ENCODE measurements around the gene TP53INP2.

Gene TP53INP2

GRCh38 chr20:34744340-34744739, 40.2 kb downstream of the TP53INP2 start:
- Histone ChIP-seq H3K4me2 (ENCODE audit: low read length) (no peak overlapping the region), H3K4ac (ENCODE audit: low read depth, low read length) (no peak overlapping the region), H3K79me2 (ENCODE audit: control insufficient read depth, insufficient read depth, low read length) (no peaks in the 10 kb centered on the region), H3K27ac (ENCODE audit: low read depth, low read length) (no peak overlapping the region), H2AK5ac (ENCODE audit: low read length) (no peak overlapping the region), H2BK120ac (ENCODE audit: low read depth, low read length) (no peak overlapping the region), H2BK15ac (replicated peaks; ENCODE audit: low read depth) (no peak overlapping the region), H4K8ac (ENCODE audit: low read depth, low read length) (no peak overlapping the region), H2BK5ac (ENCODE audit: low read length) (no peak overlapping the region), H3K23ac (ENCODE audit: low read length) (no peak overlapping the region), H3K36me3 (ENCODE audit: control insufficient read depth, insufficient read depth, low read length) (no peaks in the 10 kb centered on the region), H3K4me3 (ENCODE audit: low read length) (no peak overlapping the region), H3K18ac (ENCODE audit: low read length) (no peak overlapping the region), H3K79me1 (ENCODE audit: low read length) (no peaks in the 10 kb centered on the region), H3K56ac (ENCODE audit: low read length) (no peak overlapping the region), H3K27me3 (ENCODE audit: insufficient read depth, low read length, poor library complexity) (no peaks in the 10 kb centered on the region), H3K9ac (ENCODE audit: low read length) (no peak overlapping the region), H3K4me1 (ENCODE audit: control insufficient read depth, low read depth, low read length) (no peaks in the 10 kb centered on the region), H4K5ac (ENCODE audit: low read length) (no peak overlapping the region)
- no CpG with 5 or more reads among the region's 3 CpGs for WGBS (ENCODE audit: extremely low coverage, insufficient coverage, low lambda C conversion rate)
- DNase-seq: no peak

- Histone ChIP-seq H3K27me3 (ENCODE audit: insufficient read depth, low read length, poor library complexity) (no peaks in the 10 kb centered on the region), H3K36me3 (ENCODE audit: control insufficient read depth, insufficient read depth, low read length) (no peaks in the 10 kb centered on the region), H3K4me1 (ENCODE audit: control insufficient read depth, low read depth, low read length) (no peaks in the 10 kb centered on the region), H4K5ac (ENCODE audit: low read length) (no peak overlapping the region), H3K4ac (ENCODE audit: low read depth, low read length) (no peak overlapping the region), H2BK15ac (replicated peaks; ENCODE audit: low read depth) (no peak overlapping the region), H2BK120ac (ENCODE audit: low read depth, low read length) (no peak overlapping the region), H3K4me2 (ENCODE audit: low read length) (no peak overlapping the region), H3K79me2 (ENCODE audit: control insufficient read depth, insufficient read depth, low read length) (no peaks in the 10 kb centered on the region), H3K27ac (ENCODE audit: low read depth, low read length) (no peak overlapping the region), H3K79me1 (ENCODE audit: low read length) (no peaks in the 10 kb centered on the region), H2AK5ac (ENCODE audit: low read length) (no peak overlapping the region), H2BK5ac (ENCODE audit: low read length) (no peak overlapping the region), H4K8ac (ENCODE audit: low read depth, low read length) (no peak overlapping the region), H3K9ac (ENCODE audit: low read length) (no peak overlapping the region), H3K23ac (ENCODE audit: low read length) (no peak overlapping the region), H3K56ac (ENCODE audit: low read length) (no peak overlapping the region), H3K18ac (ENCODE audit: low read length) (no peak overlapping the region), H3K4me3 (ENCODE audit: low read length) (no peak overlapping the region)
- DNase-seq: no peak
- WGBS (ENCODE audit: extremely low coverage, insufficient coverage, low lambda C conversion rate): no CpG with 5 or more reads among the region's 1 CpG
Observed at GRCh38 chr20:34744847-34745246, 40.7 kb downstream of the TP53INP2 start.

DNA sequence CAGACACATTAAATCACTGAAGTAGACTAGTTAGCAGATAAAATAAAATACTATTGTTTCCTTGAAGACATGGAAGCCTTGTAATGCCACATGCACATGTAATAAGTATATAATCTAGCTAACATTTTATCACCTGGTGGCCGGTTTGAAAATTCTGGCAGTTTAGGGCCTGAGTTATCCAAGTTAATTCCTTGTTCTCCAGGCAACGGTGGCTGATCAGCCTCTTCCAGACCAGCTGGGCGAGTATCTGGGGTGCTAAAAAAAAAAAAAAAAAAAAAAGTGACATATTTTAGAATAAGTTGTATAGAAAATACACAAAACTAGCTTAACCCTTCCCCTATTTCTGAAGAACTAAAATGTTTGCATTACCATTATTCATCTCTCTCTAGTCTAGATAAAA, 42.5 kb downstream of the TP53INP2 start:
- H4K8ac ChIP-seq (ENCODE audit: low read depth, low read length): no peak overlapping the region
- no peak for DNase-seq
- no CpG with 5 or more reads among the region's 3 CpGs for WGBS (ENCODE audit: extremely low coverage, insufficient coverage, low lambda C conversion rate)

DNA sequence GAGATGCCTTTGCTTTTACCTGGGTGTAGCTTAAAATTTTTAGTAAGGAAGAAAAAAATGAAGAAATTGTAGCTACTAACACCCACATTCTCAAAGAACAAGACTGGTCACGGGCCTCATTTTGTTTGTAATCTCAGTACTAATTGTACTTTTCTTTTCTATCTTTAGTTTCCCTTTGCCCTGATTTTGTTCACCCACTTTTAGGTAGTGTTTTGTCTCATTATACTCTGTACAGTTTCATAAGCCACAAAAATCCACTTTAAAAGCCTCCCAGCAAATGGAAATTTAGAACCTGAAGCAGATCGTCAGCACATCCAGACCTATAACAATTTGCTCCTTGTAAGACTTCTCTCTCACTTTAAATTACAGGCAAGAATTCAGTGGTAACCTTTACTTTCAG, 43.3 kb downstream of the TP53INP2 start:
- Histone ChIP-seq H3K4me3 (ENCODE audit: low read length) (no peak overlapping the region), H2BK120ac (ENCODE audit: low read depth, low read length) (no peak overlapping the region), H4K8ac (ENCODE audit: low read depth, low read length) (no peak overlapping the region), H3K27ac (ENCODE audit: low read depth, low read length) (no peak overlapping the region), H3K4me2 (ENCODE audit: low read length) (no peak overlapping the region), H3K18ac (ENCODE audit: low read length) (no peak overlapping the region), H3K36me3 (ENCODE audit: control insufficient read depth, insufficient read depth, low read length) (no peaks in the 10 kb centered on the region), H4K5ac (ENCODE audit: low read length) (no peak overlapping the region), H2BK15ac (replicated peaks; ENCODE audit: low read depth) (no peak overlapping the region), H3K79me2 (ENCODE audit: control insufficient read depth, insufficient read depth, low read length) (no peaks in the 10 kb centered on the region), H3K4ac (ENCODE audit: low read depth, low read length) (no peak overlapping the region), H3K9ac (ENCODE audit: low read length) (no peak overlapping the region), H3K27me3 (ENCODE audit: insufficient read depth, low read length, poor library complexity) (no peaks in the 10 kb centered on the region), H3K23ac (ENCODE audit: low read length) (no peak overlapping the region), H3K79me1 (ENCODE audit: low read length) (no peaks in the 10 kb centered on the region), H3K56ac (ENCODE audit: low read length) (no peak overlapping the region), H2AK5ac (ENCODE audit: low read length) (no peak overlapping the region), H3K4me1 (ENCODE audit: control insufficient read depth, low read depth, low read length) (no peaks in the 10 kb centered on the region), H2BK5ac (ENCODE audit: low read length) (no peak overlapping the region)
- WGBS (ENCODE audit: extremely low coverage, insufficient coverage, low lambda C conversion rate): no CpG with 5 or more reads among the region's 2 CpGs
- DNase-seq: no peak

More for the DNA sequence above, 42.5 kb downstream of the TP53INP2 start:
- H3K4ac ChIP-seq (ENCODE audit: low read depth, low read length): no peak overlapping the region
- H3K79me1 ChIP-seq (ENCODE audit: low read length): no peaks in the 10 kb centered on the region
- no peak overlapping the region for H4K5ac ChIP-seq (ENCODE audit: low read length)
- H3K79me2 ChIP-seq (ENCODE audit: control insufficient read depth, insufficient read depth, low read length): no peaks in the 10 kb centered on the region
- H2BK120ac ChIP-seq (ENCODE audit: low read depth, low read length): no peak overlapping the region
- H3K27me3 ChIP-seq (ENCODE audit: insufficient read depth, low read length, poor library complexity): no peaks in the 10 kb centered on the region
- no peak overlapping the region for H2BK5ac ChIP-seq (ENCODE audit: low read length)
- H3K9ac ChIP-seq (ENCODE audit: low read length): no peak overlapping the region
- no peak overlapping the region for H3K18ac ChIP-seq (ENCODE audit: low read length)
- H2BK15ac ChIP-seq (replicated peaks; ENCODE audit: low read depth): no peak overlapping the region
- H3K27ac ChIP-seq (ENCODE audit: low read depth, low read length): no peak overlapping the region
- H3K4me1 ChIP-seq (ENCODE audit: control insufficient read depth, low read depth, low read length): no peaks in the 10 kb centered on the region
- no peak overlapping the region for H3K4me2 ChIP-seq (ENCODE audit: low read length)
- no peaks in the 10 kb centered on the region for H3K36me3 ChIP-seq (ENCODE audit: control insufficient read depth, insufficient read depth, low read length)
- H2AK5ac ChIP-seq (ENCODE audit: low read length): no peak overlapping the region
- no peak overlapping the region for H3K56ac ChIP-seq (ENCODE audit: low read length)
- no peak overlapping the region for H3K23ac ChIP-seq (ENCODE audit: low read length)
- H3K4me3 ChIP-seq (ENCODE audit: low read length): no peak overlapping the region

GRCh38 chr20:34748709-34749108, 44.6 kb downstream of the TP53INP2 start:
- H2BK15ac ChIP-seq (replicated peaks; ENCODE audit: low read depth): no peak overlapping the region

GRCh38 chr20:34750484-34750883, 46.3 kb downstream of the TP53INP2 start:
- Histone ChIP-seq H3K4ac (ENCODE audit: low read depth, low read length) (no peak overlapping the region), H3K9ac (ENCODE audit: low read length) (no peak overlapping the region), H3K4me2 (ENCODE audit: low read length) (no peak overlapping the region), H3K79me1 (ENCODE audit: low read length) (no peaks in the 10 kb centered on the region), H3K4me1 (ENCODE audit: control insufficient read depth, low read depth, low read length) (no peaks in the 10 kb centered on the region), H3K27ac (ENCODE audit: low read depth, low read length) (no peak overlapping the region), H3K18ac (ENCODE audit: low read length) (no peak overlapping the region), H3K79me2 (ENCODE audit: control insufficient read depth, insufficient read depth, low read length) (no peaks in the 10 kb centered on the region), H2BK120ac (ENCODE audit: low read depth, low read length) (no peak overlapping the region), H2AK5ac (ENCODE audit: low read length) (no peak overlapping the region), H2BK5ac (ENCODE audit: low read length) (no peak overlapping the region), H3K56ac (ENCODE audit: low read length) (no peak overlapping the region), H3K23ac (ENCODE audit: low read length) (no peak overlapping the region), H3K36me3 (ENCODE audit: control insufficient read depth, insufficient read depth, low read length) (no peaks in the 10 kb centered on the region), H4K5ac (ENCODE audit: low read length) (no peak overlapping the region), H4K8ac (ENCODE audit: low read depth, low read length) (no peak overlapping the region), H2BK15ac (replicated peaks; ENCODE audit: low read depth) (no peak overlapping the region), H3K4me3 (ENCODE audit: low read length) (no peak overlapping the region), H3K27me3 (ENCODE audit: insufficient read depth, low read length, poor library complexity) (no peaks in the 10 kb centered on the region)
- no CpG with 5 or more reads among the region's 2 CpGs for WGBS (ENCODE audit: extremely low coverage, insufficient coverage, low lambda C conversion rate)
- DNase-seq: no peak

More at GRCh38 chr20:34748709-34749108, 44.6 kb downstream of the TP53INP2 start:
- H3K79me1 ChIP-seq (ENCODE audit: low read length): no peaks in the 10 kb centered on the region
- H3K27ac ChIP-seq (ENCODE audit: low read depth, low read length): no peak overlapping the region
- no peak overlapping the region for H3K23ac ChIP-seq (ENCODE audit: low read length)
- DNase-seq: no peak
- no peak overlapping the region for H4K8ac ChIP-seq (ENCODE audit: low read depth, low read length)
- H3K9ac ChIP-seq (ENCODE audit: low read length): no peak overlapping the region
- H4K5ac ChIP-seq (ENCODE audit: low read length): no peak overlapping the region
- WGBS (ENCODE audit: extremely low coverage, insufficient coverage, low lambda C conversion rate): no CpG with 5 or more reads among the region's 2 CpGs
- no peak overlapping the region for H3K4me2 ChIP-seq (ENCODE audit: low read length)
- H3K56ac ChIP-seq (ENCODE audit: low read length): no peak overlapping the region
- no peaks in the 10 kb centered on the region for H3K79me2 ChIP-seq (ENCODE audit: control insufficient read depth, insufficient read depth, low read length)
- no peak overlapping the region for H2BK120ac ChIP-seq (ENCODE audit: low read depth, low read length)
- no peaks in the 10 kb centered on the region for H3K36me3 ChIP-seq (ENCODE audit: control insufficient read depth, insufficient read depth, low read length)
- H3K27me3 ChIP-seq (ENCODE audit: insufficient read depth, low read length, poor library complexity): no peaks in the 10 kb centered on the region
- H3K4me1 ChIP-seq (ENCODE audit: control insufficient read depth, low read depth, low read length): no peaks in the 10 kb centered on the region
- H3K4ac ChIP-seq (ENCODE audit: low read depth, low read length): no peak overlapping the region
- H3K4me3 ChIP-seq (ENCODE audit: low read length): no peak overlapping the region
- no peak overlapping the region for H2BK5ac ChIP-seq (ENCODE audit: low read length)
- H3K18ac ChIP-seq (ENCODE audit: low read length): no peak overlapping the region
- no peak overlapping the region for H2AK5ac ChIP-seq (ENCODE audit: low read length)
